HG03280 (cell line): Measurements from ENCODE around the gene NLRX1.
A peak's percentile ranks its signal among the peaks of the same experiment; 100 is the strongest.
"Not testable (repeated sequence)": the region's sequence is repeated elsewhere in the genome, so short reads cannot be mapped to it uniquely, and the experiment has no call there.

Experiments used
- ATAC-seq: cut with Tn5 transposase; IDR thresholded peaks from one replicate; pipeline ENCODE4 v1.9.1; 2021; ENCODE audit warnings: mild to moderate bottlenecking, moderate library complexity; ENCODE audit not compliant: unreplicated experiment

NLRX1 gene

GRCh38 chr11:119206511-119207414 is 38.2 kb downstream of the NLRX1 start:
- peak; percentile 21 for ATAC-seq

- ATAC-seq, result no peak
Observed at GRCh38 chr11:119207415-119207960, 39.0 kb downstream of the NLRX1 start.

GRCh38 chr11:119209186-119209585 is 40.7 kb downstream of the NLRX1 start:
- no peak for ATAC-seq

GRCh38 chr11:119210050-119210449 is 41.5 kb downstream of the NLRX1 start:
- ATAC-seq, result no peak

- ATAC-seq, result no peak
Observed at GRCh38 chr11:119218141-119218878, 49.8 kb downstream of the NLRX1 start.

- ATAC-seq, result no peak
Observed at GRCh38 chr11:119222308-119222707, 53.8 kb downstream of the NLRX1 start.

GRCh38 chr11:119222891-119223290 is 54.4 kb downstream of the NLRX1 start:
- ATAC-seq, result no peak

GRCh38 chr11:119223856-119224255 is 55.3 kb downstream of the NLRX1 start:
- ATAC-seq, result no peak

- not testable (repeated sequence) for ATAC-seq
Observed at GRCh38 chr11:119228535-119229287, 60.2 kb downstream of the NLRX1 start.

GRCh38 chr11:119229288-119229672 is 60.8 kb downstream of the NLRX1 start:
- no peak for ATAC-seq

- ATAC-seq, result no peak
Observed at GRCh38 chr11:119229741-119230140, 61.2 kb downstream of the NLRX1 start.
